Caco-2 (cell line): ENCODE data around the gene FAM174B. TPM values are rescaled to one million over a fixed set of nuclear protein-coding genes. Genes with fewer than 3 reads are reported as not detected.

ENCODE experiments used
- BruUV-seq: library from RNA; stranded (reverse); fragments of 400-500 nt; replicated peaks from 2 replicates; lab custom pipeline; 2021; lab: Mats Ljungman, UMichigan
- CTCF ChIA-PET: fragments of 300-600 bp; sonication (Branson Sonifier 250); formaldehyde crosslinking; loops from one replicate; lab custom pipeline; 2022; ENCODE audit warnings: antibody characterized with exemption; lab: Charles Lee
- POLR2A ChIA-PET: fragments of 300-600 bp; sonication (Branson Sonifier 250); formaldehyde crosslinking; loops from one replicate; lab custom pipeline; 2022; ENCODE audit warnings: antibody characterized with exemption; lab: Charles Lee
- DNase-seq, 2 experiments: peaks; one replicate each; pipeline versions ENCODE4 v3.0.0 to v3.0.0-alpha.2; 2020 to 2022
- H3K27me3 ChIP-seq: replicated peaks from 2 replicates; pipeline ENCODE4 v1.6.0; 2011; ENCODE audit warnings: low read length; ENCODE audit not compliant: control insufficient read depth, insufficient read depth
- H3K36me3 ChIP-seq: 2 replicates; pipeline ENCODE4 v1.5.1; 2011; ENCODE audit warnings: low read length; ENCODE audit not compliant: control insufficient read depth, insufficient read depth
- H3K4me1 ChIP-seq: fragments of 250-450 bp; sonication (Bioruptor Pico); 2 replicates; pipeline ENCODE4 v1.5.1; 2020; ENCODE audit warnings: mild to moderate bottlenecking
- H3K4me3 ChIP-seq: 2 replicates; pipeline ENCODE4 v1.5.1; 2011; ENCODE audit warnings: low read depth, mild to moderate bottlenecking, control low read depth, low read length
- H3K9me3 ChIP-seq: fragments of 250-450 bp; sonication (Bioruptor Pico); 2 replicates; pipeline ENCODE4 v1.5.1; 2020; ENCODE audit warnings: mild to moderate bottlenecking, moderate library complexity
- H3K27ac Mint-ChIP-seq: one replicate; pipeline ENCODE4 v1.8.0; 2022; ENCODE audit warnings: mixed read lengths; ENCODE audit not compliant: unreplicated experiment
- H3K27me3 Mint-ChIP-seq: one replicate; pipeline ENCODE4 v1.8.0; 2022; ENCODE audit warnings: mixed read lengths; ENCODE audit not compliant: insufficient read depth, unreplicated experiment
- H3K36me3 Mint-ChIP-seq: one replicate; pipeline ENCODE4 v1.8.0; 2022; ENCODE audit warnings: mild to moderate bottlenecking, mixed read lengths; ENCODE audit not compliant: insufficient read depth, unreplicated experiment
- H3K4me1 Mint-ChIP-seq: one replicate; pipeline ENCODE4 v1.8.0; 2022; ENCODE audit warnings: low read depth, mixed read lengths; ENCODE audit not compliant: unreplicated experiment
- H3K4me3 Mint-ChIP-seq: one replicate; pipeline ENCODE4 v1.8.0; 2022; ENCODE audit warnings: mild to moderate bottlenecking, moderate library complexity, mixed read lengths; ENCODE audit not compliant: unreplicated experiment
- H3K9me3 Mint-ChIP-seq: one replicate; pipeline ENCODE4 v1.8.0; 2022; ENCODE audit warnings: mixed read lengths; ENCODE audit not compliant: unreplicated experiment
- CTCF ChIP-seq, 2 experiments: fragments of 200-600 bp in 1 of 2; IDR thresholded peaks; 1 replicate in 1 of 2; 2 replicates in 1 of 2; pipeline versions ENCODE4 v1.5.1 to v1.8.0; 2011 to 2022; ENCODE audit warnings: antibody characterized with exemption in 1 of 2, control low read depth in 1 of 2, inconsistent platforms in 1 of 2, low read depth in 1 of 2, low read length in 1 of 2, mild to moderate bottlenecking in 1 of 2, moderate library complexity in 1 of 2; ENCODE audit not compliant: insufficient read depth in 1 of 2, severe bottlenecking in 1 of 2, unreplicated experiment in 1 of 2
- intact Hi-C: fragments of 100-400 bp; cut with micrococcal nuclease; formaldehyde crosslinking; loops from one replicate; pipeline ENCODE4 v1.10.0; 2022; ENCODE audit not compliant: unreplicated experiment
- total RNA-seq: library from RNA; stranded (reverse); gene quantifications from 2 replicates; pipeline ENCODE4 v1.2.3, GENCODE V29; 2022

FAM174B gene
- total RNA-seq, 1 experiment from 2014 or later, result 79.4 TPM

- POLR2A ChIA-PET, result no interaction called here
Observed at GRCh38 chr15:92675485-92675884, 19.9 kb upstream of the FAM174B start.

GRCh38 chr15:92674347-92674746 lies 18.8 kb upstream of the FAM174B start:
- no TSS peak for BruUV-seq
- Mint-ChIP-seq H3K27me3 (no peaks in the 10 kb centered on the region), H3K4me3 (no peak overlapping the region), H3K4me1 (peaks cover 3% of the 10 kb centered on the region), H3K27ac (no peak overlapping the region), H3K9me3 (peaks cover 14% of the 10 kb centered on the region), H3K36me3 (no peaks in the 10 kb centered on the region)
- Histone ChIP-seq H3K9me3 (no peaks in the 10 kb centered on the region; the same call in 1 of the 2 replicates), H3K4me3 (no peak overlapping the region), H3K4me1 (peaks cover 35% of the 10 kb centered on the region), H3K27me3 (no peaks in the 10 kb centered on the region), H3K36me3 (no peaks in the 10 kb centered on the region)
- DNase-seq, result no peak
- POLR2A ChIA-PET, result no interaction called here
- intact Hi-C loops, result no loop called here
- TF ChIP-seq CTCF (IDR thresholded peaks at IDR 0.05; ENCODE audit: insufficient read depth in 1 of 2, low read depth in 1 of 2, low read length in 1 of 2, severe bottlenecking in 1 of 2, unreplicated experiment in 1 of 2), result no peak
- CTCF ChIA-PET, result no interaction called here

More at GRCh38 chr15:92675485-92675884, 19.9 kb upstream of the FAM174B start:
- no TSS peak for BruUV-seq
- no peak overlapping the region for H3K4me3 ChIP-seq
- H3K4me1 Mint-ChIP-seq, result no peaks in the 10 kb centered on the region
- no peaks in the 10 kb centered on the region for H3K27me3 Mint-ChIP-seq
- CTCF ChIA-PET, result interaction anchor here (0.6 kb wide), 1 partner anchor 47 kb away, joined by 3 read pairs; no protein-coding TSS in a partner anchor
- no peaks in the 10 kb centered on the region for H3K36me3 Mint-ChIP-seq
- no peak for TF ChIP-seq CTCF (IDR thresholded peaks at IDR 0.05; ENCODE audit: insufficient read depth in 1 of 2, low read depth in 1 of 2, low read length in 1 of 2, severe bottlenecking in 1 of 2, unreplicated experiment in 1 of 2)
- H3K9me3 ChIP-seq, result no peaks in the 10 kb centered on the region; the same call in 1 of the 2 replicates
- H3K36me3 ChIP-seq, result no peaks in the 10 kb centered on the region
- peaks cover 14% of the 10 kb centered on the region for H3K9me3 Mint-ChIP-seq
- no peak overlapping the region for H3K4me3 Mint-ChIP-seq
- H3K4me1 ChIP-seq, result peaks cover 27% of the 10 kb centered on the region
- no peaks in the 10 kb centered on the region for H3K27me3 ChIP-seq
- DNase-seq, result no peak
- intact Hi-C loops, result no loop called here
- H3K27ac Mint-ChIP-seq, result no peak overlapping the region

GRCh38 chr15:92672102-92672501 lies 16.5 kb upstream of the FAM174B start:
- CTCF ChIA-PET, result interaction anchor here (1.3 kb wide), 1 partner anchor 151 kb away, joined by 3 read pairs; no protein-coding TSS in a partner anchor
- POLR2A ChIA-PET, result interaction anchor here (0.5 to 0.9 kb wide), 2 partner anchors 55 to 129 kb away, joined by 3 to 4 read pairs; no protein-coding TSS in a partner anchor
- no peak overlapping the region for H3K27ac Mint-ChIP-seq
- no peak for TF ChIP-seq CTCF (IDR thresholded peaks at IDR 0.05; ENCODE audit: insufficient read depth in 1 of 2, low read depth in 1 of 2, low read length in 1 of 2, severe bottlenecking in 1 of 2, unreplicated experiment in 1 of 2)
- H3K9me3 ChIP-seq, result no peaks in the 10 kb centered on the region; the same call in 1 of the 2 replicates
- no peaks in the 10 kb centered on the region for H3K36me3 Mint-ChIP-seq
- H3K4me3 ChIP-seq, result no peak overlapping the region
- no peak overlapping the region for H3K4me3 Mint-ChIP-seq
- H3K4me1 ChIP-seq, result peaks cover 51% of the 10 kb centered on the region
- intact Hi-C loops, result no loop called here
- H3K36me3 ChIP-seq, result no peaks in the 10 kb centered on the region
- no TSS peak for BruUV-seq
- no peak for DNase-seq
- peaks cover 9% of the 10 kb centered on the region for H3K9me3 Mint-ChIP-seq
- no peaks in the 10 kb centered on the region for H3K27me3 ChIP-seq
- no peaks in the 10 kb centered on the region for H3K27me3 Mint-ChIP-seq
- H3K4me1 Mint-ChIP-seq, result peaks cover 24% of the 10 kb centered on the region
